Hepatocyte (in vitro differentiated cells): ENCODE results near the gene CCDC142. TPM values are rescaled to one million over a fixed set of nuclear protein-coding genes. Genes with fewer than 3 reads are reported as not detected.
A peak's percentile ranks its signal among the peaks of the same experiment; 100 is the strongest.

Source experiments
- DNase-seq: peaks from one replicate; pipeline ENCODE4 v3.0.0-alpha.2; 2016; ENCODE audit warnings: low spot score
- H2AFZ ChIP-seq: fragments of 200-600 bp; sonication (generic); 2 replicates; pipeline ENCODE4 v1.6.0; 2016; ENCODE audit warnings: antibody characterized with exemption, mild to moderate bottlenecking
- H3K27ac ChIP-seq: fragments of 200-600 bp; sonication (generic); 2 replicates; pipeline ENCODE4 v1.5.1; 2016; ENCODE audit warnings: mild to moderate bottlenecking
- H3K27me3 ChIP-seq: fragments of 200-600 bp; sonication (generic); 2 replicates; pipeline ENCODE4 v1.6.1; 2016
- H3K36me3 ChIP-seq: fragments of 200-600 bp; sonication (generic); replicated peaks from 2 replicates; pipeline ENCODE4 v1.5.1; 2016; ENCODE audit warnings: low read depth; ENCODE audit not compliant: insufficient read depth
- H3K4me1 ChIP-seq: fragments of 200-600 bp; sonication (generic); 2 replicates; pipeline ENCODE4 v1.5.1; 2016; ENCODE audit warnings: mild to moderate bottlenecking, moderate library complexity; ENCODE audit not compliant: insufficient read depth
- H3K4me2 ChIP-seq: fragments of 200-600 bp; sonication (generic); 2 replicates; pipeline ENCODE4 v1.6.0; 2016
- H3K4me3 ChIP-seq: fragments of 200-600 bp; sonication (generic); 2 replicates; pipeline ENCODE4 v1.5.1; 2016; ENCODE audit warnings: mild to moderate bottlenecking
- H3K79me2 ChIP-seq: fragments of 200-600 bp; sonication (generic); 2 replicates; pipeline ENCODE4 v1.6.0; 2017; ENCODE audit warnings: mild to moderate bottlenecking
- H3K9me2 ChIP-seq: fragments of 200-600 bp; sonication (generic); replicated peaks from 2 replicates; pipeline ENCODE4 v1.6.0; 2017; ENCODE audit warnings: mild to moderate bottlenecking; ENCODE audit not compliant: insufficient read depth
- H3K9me3 ChIP-seq: fragments of 200-600 bp; sonication (generic); 2 replicates; pipeline ENCODE4 v1.5.1; 2016; ENCODE audit warnings: low read depth, mild to moderate bottlenecking
- H4K20me1 ChIP-seq: fragments of 200-600 bp; sonication (generic); 2 replicates; pipeline ENCODE4 v1.6.0; 2016; ENCODE audit warnings: mild to moderate bottlenecking; ENCODE audit not compliant: insufficient read depth, poor library complexity, severe bottlenecking
- CTCF ChIP-seq: fragments of 200-600 bp; sonication (generic); IDR thresholded peaks from 2 replicates; pipeline ENCODE4 v1.5.1; 2016; ENCODE audit warnings: antibody characterized with exemption, mild to moderate bottlenecking; ENCODE audit not compliant: poor library complexity
- EZH2 ChIP-seq: fragments of 200-600 bp; sonication (generic); IDR thresholded peaks from 2 replicates; pipeline ENCODE4 v1.6.1; 2016; ENCODE audit warnings: antibody characterized with exemption, mild to moderate bottlenecking, borderline replicate concordance
- EZH2phosphoT487 ChIP-seq: fragments of 200-600 bp; sonication (generic); IDR thresholded peaks from one replicate; pipeline ENCODE4 v1.6.1; 2018; ENCODE audit warnings: antibody characterized with exemption, mild to moderate bottlenecking, low read depth, moderate library complexity; ENCODE audit not compliant: unreplicated experiment, severe bottlenecking
- WGBS: methylation state at CpG from one replicate; pipeline ENCODE4 v1.1.6; 2016; ENCODE audit warnings: low lambda C conversion rate; ENCODE audit errors: missing lambda C conversion rate; 5-methylcytosine and 5-hydroxymethylcytosine counted together
- polyA plus RNA-seq: library from polyadenylated mRNA; unstranded; fragments of >200 nt; fragmentation: Nextera tagmentation; extraction: Ambion mirVana; gene quantifications from 2 replicates; pipeline ENCODE4 v1.2.1, GENCODE V29; 2016
- total RNA-seq: library from RNA; depleted of rRNA; stranded (reverse); fragments of >200 nt; gene quantifications from 2 replicates; pipeline ENCODE4 v1.2.3, GENCODE V29; 2014

Gene CCDC142
- total and polyA plus RNA-seq, 2 experiments from 2014 or later = 11.6 to 16.6 TPM

- Histone ChIP-seq H3K9me2 (no peaks in the 10 kb centered on the region), H3K9me3 (no peaks in the 10 kb centered on the region), H3K4me2 (peak overlapping the region; percentile 100), H3K4me1 (peaks cover 18% of the 10 kb centered on the region), H3K4me3 (peak overlapping the region; percentile 85), H3K27me3 (no peaks in the 10 kb centered on the region), H3K27ac (peak overlapping the region; percentile 86), H2AFZ (peak overlapping the region; percentile 75), H4K20me1 (no peaks in the 10 kb centered on the region), H3K36me3 (no peaks in the 10 kb centered on the region), H3K79me2 (peaks cover 56% of the 10 kb centered on the region)
- TF ChIP-seq EZH2phosphoT487 (no peak), CTCF (no peak), EZH2 (no peak)
- WGBS = 3% methylated on average over 70 of the region's 80 CpGs
- peak; percentile 54 for DNase-seq
Measured at GRCh38 chr2:74481961-74482800, 617 bp downstream of the CCDC142 start.

- no peaks in the 10 kb centered on the region for H3K36me3 ChIP-seq
- peak overlapping the region; percentile 85 for H3K4me3 ChIP-seq
- no peak overlapping the region for H3K27ac ChIP-seq
- TF ChIP-seq EZH2phosphoT487 = no peak
- TF ChIP-seq EZH2 = no peak
- no peak for TF ChIP-seq CTCF
- no peaks in the 10 kb centered on the region for H3K9me2 ChIP-seq
- no peaks in the 10 kb centered on the region for H4K20me1 ChIP-seq
- no peaks in the 10 kb centered on the region for H3K9me3 ChIP-seq
- H3K4me2 ChIP-seq = peak overlapping the region; percentile 100
- no peaks in the 10 kb centered on the region for H3K27me3 ChIP-seq
- peaks cover 56% of the 10 kb centered on the region for H3K79me2 ChIP-seq
- 67% methylated on average over 3 of the region's 3 CpGs for WGBS
- DNase-seq = no peak
- H2AFZ ChIP-seq = no peak overlapping the region
- peaks cover 18% of the 10 kb centered on the region for H3K4me1 ChIP-seq
Measured at GRCh38 chr2:74481431-74481830, 1.4 kb downstream of the CCDC142 start.

GRCh38 chr2:74474899-74475298 is 7.9 kb downstream of the CCDC142 start:
- Histone ChIP-seq H3K27me3 (no peaks in the 10 kb centered on the region), H3K4me3 (no peak overlapping the region), H2AFZ (no peak overlapping the region), H3K4me1 (peaks cover 19% of the 10 kb centered on the region), H3K4me2 (no peak overlapping the region), H3K79me2 (peaks cover 24% of the 10 kb centered on the region), H3K9me2 (no peaks in the 10 kb centered on the region), H4K20me1 (no peaks in the 10 kb centered on the region), H3K27ac (no peak overlapping the region), H3K9me3 (no peaks in the 10 kb centered on the region), H3K36me3 (no peaks in the 10 kb centered on the region)
- peak; percentile 8 for DNase-seq
- WGBS = 98% methylated on average over 5 of the region's 5 CpGs
- TF ChIP-seq EZH2phosphoT487 (no peak), CTCF (no peak), EZH2 (no peak)
